Thyroid gland (tissue), 4 donors: ENCODE measurements around the gene TMEM98.

Source experiments
- CTCF ChIP-seq, 6 experiments: fragments of 200-600 bp in 3 of 6; fragments of 450-650 bp in 3 of 6; sonication (generic) in 3 of 6; IDR thresholded peaks; one replicate each; pipeline ENCODE4 v1.5.1; 2016 to 2019; ENCODE audit warnings: antibody characterized with exemption in 6 of 6, mild to moderate bottlenecking in 2 of 6, inconsistent platforms in 1 of 6, moderate library complexity in 1 of 6
- POLR2A ChIP-seq, 2 donors: fragments of 450-650 bp; IDR thresholded peaks; one replicate each; pipeline ENCODE4 v1.6.1; 2017; ENCODE audit warnings: antibody characterized with exemption in 2 of 2, mild to moderate bottlenecking in 2 of 2, moderate library complexity in 1 of 2

GRCh38 chr17:32926183-32926582, 1.8 kb upstream of the TMEM98 start:
- no peak for TF ChIP-seq CTCF (IDR thresholded peaks at IDR 0.05)
- no peak for TF ChIP-seq POLR2A (IDR thresholded peaks at IDR 0.05)
